H7 (cell line): ENCODE data around the gene SLC25A12. TPM values are rescaled to one million over a fixed set of nuclear protein-coding genes. Genes with fewer than 3 reads are reported as not detected.

ENCODE experiments used
- DNase-seq: peaks from one replicate; pipeline ENCODE4 v3.0.0; 2012
- H3K27me3 ChIP-seq: 2 replicates; pipeline ENCODE4 v1.6.0; 2011; ENCODE audit warnings: mild to moderate bottlenecking, low read length; ENCODE audit not compliant: control insufficient read depth, insufficient read depth
- H3K36me3 ChIP-seq: replicated peaks from 2 replicates; pipeline ENCODE4 v1.5.1; 2011; ENCODE audit warnings: low read length; ENCODE audit not compliant: control insufficient read depth, insufficient read depth
- H3K4me3 ChIP-seq: 2 replicates; pipeline ENCODE4 v1.5.1; 2011; ENCODE audit warnings: low read depth, mild to moderate bottlenecking, control low read depth, low read length, moderate library complexity; ENCODE audit not compliant: insufficient read depth
- total RNA-seq: library from RNA; depleted of rRNA; stranded (reverse); fragments of >200 nt; shearing (Covaris generic); gene quantifications from 2 replicates; pipeline ENCODE4 v1.2.3, GENCODE V29; 2014; rRNA removed

The SLC25A12 gene
- 11.3 and 12.2 TPM in 2 replicates for total RNA-seq

GRCh38 chr2:171893824-171894611, at the start of gene SLC25A12:
Gene SLC25A12 (minus strand): TSS chr2:171894244. CDS start chr2:171894214, 30 bp downstream.
- no peaks in the 10 kb centered on the region for H3K27me3 ChIP-seq
- peak within 1 kb of the TSS; percentile 65 for H3K4me3 ChIP-seq
- DNase-seq, result peak; percentile 94
- no peaks in the 10 kb centered on the region for H3K36me3 ChIP-seq

- no peak for DNase-seq
- H3K27me3 ChIP-seq, result no peaks in the 10 kb centered on the region
- no peaks in the 10 kb centered on the region; the same call in 1 of the 2 replicates for H3K36me3 ChIP-seq
- no peak overlapping the region for H3K4me3 ChIP-seq
Measured at GRCh38 chr2:171941316-171941699, 47.3 kb upstream of the SLC25A12 start.

- H3K27me3 ChIP-seq, result no peaks in the 10 kb centered on the region
- DNase-seq, result no peak
- H3K4me3 ChIP-seq, result no peak overlapping the region
Measured at GRCh38 chr2:171939743-171940071, 45.7 kb upstream of the SLC25A12 start.

GRCh38 chr2:171939058-171939742, 45.2 kb upstream of the SLC25A12 start:
- no peak for DNase-seq
- H3K27me3 ChIP-seq, result no peaks in the 10 kb centered on the region
- no peaks in the 10 kb centered on the region; the same call in 1 of the 2 replicates for H3K36me3 ChIP-seq
- H3K4me3 ChIP-seq, result no peak overlapping the region

More at GRCh38 chr2:171939743-171940071, 45.7 kb upstream of the SLC25A12 start:
- H3K36me3 ChIP-seq, result no peaks in the 10 kb centered on the region; the same call in 1 of the 2 replicates

GRCh38 chr2:171930385-171930784, 36.3 kb upstream of the SLC25A12 start:
- Histone ChIP-seq H3K36me3 (no peaks in the 10 kb centered on the region; the same call in 1 of the 2 replicates), H3K4me3 (no peak overlapping the region), H3K27me3 (no peaks in the 10 kb centered on the region)
- no peak for DNase-seq

- H3K36me3 ChIP-seq, result no peaks in the 10 kb centered on the region; the same call in 1 of the 2 replicates
- no peak overlapping the region for H3K4me3 ChIP-seq
- no peak for DNase-seq
- no peaks in the 10 kb centered on the region for H3K27me3 ChIP-seq
Measured at GRCh38 chr2:171924170-171924942, 30.3 kb upstream of the SLC25A12 start.

- peak overlapping the region; percentile 84; the same call in 1 of the 2 replicates for H3K4me3 ChIP-seq
- H3K27me3 ChIP-seq, result no peaks in the 10 kb centered on the region
- DNase-seq, result no peak
- no peaks in the 10 kb centered on the region; the same call in 1 of the 2 replicates for H3K36me3 ChIP-seq
Measured at GRCh38 chr2:171923206-171923605, 29.2 kb upstream of the SLC25A12 start.

GRCh38 chr2:171922230-171923022, 28.4 kb upstream of the SLC25A12 start, which contains the start of gene HAT1:
Gene HAT1 (plus strand): TSS chr2:171922461. CDS start chr2:171922501, 40 bp downstream.
- peak within 1 kb of the TSS; percentile 84 for H3K4me3 ChIP-seq
- no peaks in the 10 kb centered on the region; the same call in 1 of the 2 replicates for H3K36me3 ChIP-seq
- no peaks in the 10 kb centered on the region for H3K27me3 ChIP-seq
- DNase-seq, result peak; percentile 92

- H3K4me3 ChIP-seq, result peak overlapping the region; percentile 32; the same call in 1 of the 2 replicates
- no peaks in the 10 kb centered on the region for H3K27me3 ChIP-seq
- no peaks in the 10 kb centered on the region for H3K36me3 ChIP-seq
- no peak for DNase-seq
Measured at GRCh38 chr2:171921970-171922229, 27.9 kb upstream of the SLC25A12 start.

- no peak for DNase-seq
- Histone ChIP-seq H3K27me3 (no peaks in the 10 kb centered on the region), H3K36me3 (no peaks in the 10 kb centered on the region), H3K4me3 (no peak overlapping the region)
Measured at GRCh38 chr2:171919453-171919852, 25.4 kb upstream of the SLC25A12 start.

- H3K27me3 ChIP-seq, result no peaks in the 10 kb centered on the region
- H3K36me3 ChIP-seq, result no peaks in the 10 kb centered on the region
- no peak overlapping the region for H3K4me3 ChIP-seq
- no peak for DNase-seq
Measured at GRCh38 chr2:171913517-171913916, 19.5 kb upstream of the SLC25A12 start.

GRCh38 chr2:171910494-171910893, 16.4 kb upstream of the SLC25A12 start:
- Histone ChIP-seq H3K27me3 (no peaks in the 10 kb centered on the region), H3K4me3 (no peak overlapping the region), H3K36me3 (no peaks in the 10 kb centered on the region)
- DNase-seq, result no peak

GRCh38 chr2:171909266-171909665, 15.2 kb upstream of the SLC25A12 start:
- Histone ChIP-seq H3K4me3 (no peak overlapping the region), H3K27me3 (no peaks in the 10 kb centered on the region), H3K36me3 (no peaks in the 10 kb centered on the region)
- DNase-seq, result no peak

- H3K36me3 ChIP-seq, result no peaks in the 10 kb centered on the region
- no peaks in the 10 kb centered on the region for H3K27me3 ChIP-seq
- no peak overlapping the region for H3K4me3 ChIP-seq
- no peak for DNase-seq
Measured at GRCh38 chr2:171908235-171908634, 14.2 kb upstream of the SLC25A12 start.
